ENCODE results near the gene PDF.

Gene PDF

GRCh38 chr16:69351309-69352027 is 21.1 kb upstream of the PDF start, which contains the start of gene TMED6:
TSS of gene TMED6 (minus strand) at chr16:69351786. CDS start at chr16:69351753, 33 bp downstream.
- TF ChIP-seq CTCF (IDR thresholded peaks at IDR 0.05; ENCODE audit: low read depth, low read length, missing control alignments) = no peak
- DNase-seq (ENCODE audit: low read depth) = no peak
- no peak within 1 kb of the TSS for H3K4me3 ChIP-seq (ENCODE audit: low read depth, low read length)
- in situ Hi-C loops (cut with HindIII; ENCODE audit: low sequenced_read_pairs) = no loop called here

- no peak for DNase-seq (ENCODE audit: low read depth)
- TF ChIP-seq CTCF (IDR thresholded peaks at IDR 0.05; ENCODE audit: low read depth, low read length, missing control alignments) = no peak
- in situ Hi-C loops (cut with HindIII; ENCODE audit: low sequenced_read_pairs) = no loop called here
- no peak overlapping the region for H3K4me3 ChIP-seq (ENCODE audit: low read depth, low read length)
These were observed 20.2 kb upstream of the PDF start for GRCh38 chr16:69350536-69351133.

DNA sequence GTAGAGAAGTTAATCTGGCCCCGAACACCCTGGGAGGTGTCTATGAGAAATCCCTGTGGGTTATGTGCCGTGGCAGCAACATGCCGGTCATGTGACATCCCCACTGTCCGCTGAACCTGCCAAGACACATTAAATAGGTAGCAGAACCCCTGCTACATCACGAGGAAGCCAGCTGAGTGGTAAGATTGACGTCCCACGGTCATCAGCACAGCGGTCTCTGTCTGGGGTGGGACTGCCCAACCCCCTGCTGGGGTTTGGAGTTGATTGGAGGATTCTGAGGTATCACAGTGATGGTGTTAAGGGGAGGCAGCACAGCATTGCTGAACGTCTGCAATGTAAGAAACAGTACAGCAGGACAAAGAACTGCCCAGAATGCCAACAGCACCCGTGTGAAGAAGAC is 19.1 kb upstream of the PDF start:
- no peak for DNase-seq (ENCODE audit: low read depth)
- no peak for TF ChIP-seq CTCF (IDR thresholded peaks at IDR 0.05; ENCODE audit: low read depth, low read length, missing control alignments)
- in situ Hi-C loops (cut with HindIII; ENCODE audit: low sequenced_read_pairs) = no loop called here
- H3K4me3 ChIP-seq (ENCODE audit: low read depth, low read length) = no peak overlapping the region

- in situ Hi-C loops (cut with HindIII; ENCODE audit: low sequenced_read_pairs) = no loop called here
- TF ChIP-seq CTCF (IDR thresholded peaks at IDR 0.05; ENCODE audit: low read depth, low read length, missing control alignments) = no peak
- no peak overlapping the region for H3K4me3 ChIP-seq (ENCODE audit: low read depth, low read length)
- DNase-seq (ENCODE audit: low read depth) = no peak
These were observed 17.8 kb upstream of the PDF start for GRCh38 chr16:69348222-69348621.

- no peak for TF ChIP-seq CTCF (IDR thresholded peaks at IDR 0.05; ENCODE audit: low read depth, low read length, missing control alignments)
- in situ Hi-C loops (cut with HindIII; ENCODE audit: low sequenced_read_pairs) = no loop called here
- DNase-seq (ENCODE audit: low read depth) = no peak
- no peak overlapping the region for H3K4me3 ChIP-seq (ENCODE audit: low read depth, low read length)
These were observed 16.3 kb upstream of the PDF start for GRCh38 chr16:69346683-69347082.

DNA sequence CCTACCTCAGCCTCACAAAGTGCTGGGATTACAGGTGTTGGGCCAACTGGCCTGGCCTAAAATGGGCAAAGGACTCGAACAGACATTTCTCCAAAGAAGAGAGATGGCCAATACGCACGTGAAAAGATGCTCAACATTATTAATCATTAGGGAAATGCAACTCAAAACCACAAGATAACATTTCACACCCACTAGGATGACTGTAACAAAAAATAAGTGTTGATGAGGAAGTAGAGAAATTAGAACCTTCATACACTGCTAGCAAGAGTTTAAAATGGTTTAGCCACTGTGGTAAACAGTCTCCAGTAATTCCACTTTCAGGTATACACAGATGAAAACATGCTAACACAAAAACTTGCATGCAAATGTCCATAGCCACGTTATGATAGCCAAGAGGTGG is 15.5 kb upstream of the PDF start:
- in situ Hi-C loops (cut with HindIII; ENCODE audit: low sequenced_read_pairs) = no loop called here

More for the DNA sequence above, 15.5 kb upstream of the PDF start:
- no peak overlapping the region for H3K4me3 ChIP-seq (ENCODE audit: low read depth, low read length)
- no peak for TF ChIP-seq CTCF (IDR thresholded peaks at IDR 0.05; ENCODE audit: low read depth, low read length, missing control alignments)
- DNase-seq (ENCODE audit: low read depth) = no peak
